NCI-H2196 treated with DMSO at 0.1 percent for 48 hours (cell line): ENCODE measurements around the gene AP3M1.

Experiments
- DNase-seq: peaks from one replicate; lab custom pipeline; 2025; ENCODE audit not compliant: unreplicated experiment; lab: John Stamatoyannopoulos, UW

Gene AP3M1

DNA sequence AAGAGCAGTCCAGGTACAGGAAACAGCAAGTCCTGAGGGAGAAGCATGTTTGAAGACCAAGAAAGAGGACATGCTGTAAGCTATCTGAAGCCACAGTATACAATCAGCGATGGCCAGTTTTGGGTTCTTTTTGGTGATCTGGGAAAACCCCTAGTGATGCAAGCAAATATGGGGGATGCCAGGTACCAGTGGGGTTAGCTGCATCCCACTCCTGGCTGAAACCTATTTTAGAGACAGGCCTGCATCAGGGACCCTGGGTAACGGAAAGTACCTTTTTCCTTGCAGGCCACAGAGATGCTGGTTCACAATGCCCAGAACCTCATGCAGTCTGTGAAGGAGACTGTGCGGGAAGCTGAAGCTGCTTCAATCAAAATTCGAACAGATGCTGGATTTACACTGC, 32.9 kb downstream of the AP3M1 start:
- no peak for DNase-seq

DNA sequence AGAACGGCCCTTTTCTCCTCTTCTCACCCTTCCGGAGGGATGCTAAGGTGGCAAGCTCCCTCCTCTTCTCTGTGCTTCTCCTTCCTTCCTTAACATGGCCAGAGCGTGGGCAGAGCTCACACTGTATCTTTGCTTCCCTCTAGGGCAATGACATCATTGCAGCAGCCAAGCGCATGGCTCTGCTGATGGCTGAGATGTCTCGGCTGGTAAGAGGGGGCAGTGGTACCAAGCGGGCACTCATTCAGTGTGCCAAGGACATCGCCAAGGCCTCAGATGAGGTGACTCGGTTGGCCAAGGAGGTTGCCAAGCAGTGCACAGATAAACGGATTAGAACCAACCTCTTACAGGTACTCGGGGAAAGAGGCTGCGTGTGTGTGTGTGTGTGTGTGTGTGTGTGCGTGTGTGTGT, 36.6 kb downstream of the AP3M1 start:
- no peak for DNase-seq

DNA sequence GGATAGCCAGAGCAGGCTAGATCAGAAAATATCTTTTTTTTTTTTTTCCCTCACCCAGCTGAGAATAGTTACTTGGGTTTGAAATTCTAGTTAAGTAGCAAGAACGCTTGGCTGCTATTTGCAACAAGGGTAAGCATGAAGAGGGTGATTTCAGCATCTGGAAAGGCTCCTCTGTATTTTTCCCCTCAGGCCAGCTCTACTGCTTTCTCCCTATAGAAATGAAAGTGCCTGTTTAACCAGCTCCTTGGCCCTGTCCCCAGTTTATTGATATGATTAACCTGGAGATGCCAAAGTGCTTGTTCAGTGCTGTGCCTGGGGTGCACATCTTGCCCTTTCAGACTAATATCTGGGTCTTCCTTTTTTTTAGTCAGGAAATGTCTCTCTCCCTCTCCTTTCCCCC, 37.1 kb downstream of the AP3M1 start:
- DNase-seq, result no peak

DNA sequence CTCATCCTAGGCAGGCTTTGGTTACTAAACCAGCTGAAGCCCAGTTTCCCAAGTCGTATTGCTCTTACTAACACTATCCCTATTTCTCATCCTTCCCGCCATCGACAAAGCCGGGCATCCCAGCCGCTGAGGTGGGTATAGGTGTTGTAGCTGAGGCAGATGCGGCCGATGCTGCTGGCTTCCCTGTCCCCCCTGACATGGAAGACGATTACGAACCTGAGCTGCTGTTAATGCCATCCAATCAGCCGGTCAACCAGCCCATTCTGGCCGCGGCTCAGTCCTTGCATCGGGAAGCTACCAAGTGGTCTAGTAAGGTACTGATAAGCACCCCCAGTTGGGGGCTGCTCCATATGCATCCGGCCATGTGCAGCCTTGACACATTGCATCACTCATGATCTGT, 38.8 kb downstream of the AP3M1 start:
- DNase-seq, result no peak

DNA sequence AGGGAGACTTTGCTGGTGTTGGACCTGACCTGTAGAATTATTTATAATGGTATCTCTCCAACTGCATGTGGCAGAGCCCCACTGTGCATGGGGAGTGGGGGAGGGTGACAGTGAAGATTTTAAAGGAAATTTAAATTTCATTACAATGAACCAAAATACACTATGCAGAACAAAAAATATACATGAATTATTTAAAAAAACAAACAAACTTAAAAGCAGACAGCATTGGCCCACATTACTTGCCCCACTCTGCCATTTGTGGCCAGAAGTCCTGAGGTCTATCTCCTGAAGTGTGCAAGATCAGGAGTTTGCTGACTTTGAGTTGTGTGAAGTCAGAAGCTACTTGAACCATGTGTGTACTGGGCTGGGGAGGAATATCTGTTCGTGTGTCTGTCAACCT, 40.5 kb downstream of the AP3M1 start:
- DNase-seq, result no peak

DNA sequence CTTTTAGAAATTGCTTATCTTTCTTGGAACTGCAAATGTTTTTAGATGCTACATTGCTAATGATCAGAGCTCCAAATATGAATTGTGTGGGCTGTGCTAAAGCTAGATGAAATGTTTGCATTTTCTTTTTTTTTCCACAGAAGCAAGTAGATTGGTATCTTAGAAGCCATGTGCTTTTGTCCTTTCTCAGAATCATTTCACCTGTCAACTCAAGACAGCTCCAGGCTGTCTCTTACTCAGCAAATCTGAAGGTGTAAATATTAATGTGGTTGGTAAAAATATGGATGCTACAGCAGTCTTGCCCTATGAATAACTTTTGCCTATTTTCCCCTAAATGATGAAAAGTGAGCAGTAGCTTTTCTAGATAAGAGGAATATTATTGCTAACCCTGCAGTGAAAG, 41.2 kb downstream of the AP3M1 start:
- no peak for DNase-seq

DNA sequence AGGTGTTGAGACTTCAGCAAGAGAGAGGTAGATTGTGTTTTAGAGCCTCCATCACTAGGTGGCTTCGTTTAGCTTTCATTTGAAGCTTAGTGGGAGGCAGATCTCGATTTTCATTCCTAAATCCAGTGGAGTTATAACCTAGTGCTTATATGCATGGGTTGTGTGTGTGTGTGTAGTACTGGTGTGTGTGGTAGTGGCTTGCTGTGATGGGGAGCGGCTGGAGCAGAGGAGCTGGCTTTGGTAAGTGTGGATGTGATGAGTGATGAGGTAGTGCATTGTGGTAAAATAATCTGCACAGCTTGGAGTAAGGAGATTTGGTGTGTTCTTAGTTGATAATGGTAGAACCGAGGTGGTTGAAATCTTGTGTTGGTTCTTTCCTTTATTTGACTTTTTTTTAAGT, 43.2 kb downstream of the AP3M1 start:
- no peak for DNase-seq

DNA sequence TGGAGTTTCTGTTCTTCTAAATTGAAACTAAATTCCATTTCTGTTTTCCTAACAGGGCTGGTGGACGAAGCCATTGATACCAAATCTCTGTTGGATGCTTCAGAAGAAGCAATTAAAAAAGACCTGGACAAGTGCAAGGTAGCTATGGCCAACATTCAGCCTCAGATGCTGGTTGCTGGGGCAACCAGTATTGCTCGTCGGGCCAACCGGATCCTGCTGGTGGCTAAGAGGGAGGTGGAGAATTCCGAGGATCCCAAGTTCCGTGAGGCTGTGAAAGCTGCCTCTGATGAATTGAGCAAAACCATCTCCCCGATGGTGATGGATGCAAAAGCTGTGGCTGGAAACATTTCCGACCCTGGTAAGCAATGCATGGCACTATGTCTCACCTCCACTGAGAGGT, 45.6 kb downstream of the AP3M1 start:
- no peak for DNase-seq

DNA sequence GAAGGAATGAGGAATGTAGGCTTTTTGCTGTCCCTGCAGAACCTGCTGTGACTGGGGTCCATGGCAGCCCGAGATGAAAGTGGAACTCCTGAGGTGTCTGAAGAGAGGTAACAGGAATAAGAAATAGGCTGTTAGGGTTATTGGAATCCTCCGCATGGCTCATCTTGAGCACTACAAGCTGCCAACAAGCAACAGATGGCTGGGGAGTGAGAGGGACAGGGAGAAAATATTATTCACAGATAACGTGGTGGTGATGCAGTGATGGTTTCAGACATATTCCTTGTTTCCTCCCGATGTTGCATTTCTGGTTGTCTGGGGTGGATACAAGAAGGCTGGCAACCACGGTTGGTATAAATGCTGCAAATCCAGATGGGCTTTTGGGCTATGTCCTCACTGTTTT, 46.1 kb downstream of the AP3M1 start:
- no peak for DNase-seq

DNA sequence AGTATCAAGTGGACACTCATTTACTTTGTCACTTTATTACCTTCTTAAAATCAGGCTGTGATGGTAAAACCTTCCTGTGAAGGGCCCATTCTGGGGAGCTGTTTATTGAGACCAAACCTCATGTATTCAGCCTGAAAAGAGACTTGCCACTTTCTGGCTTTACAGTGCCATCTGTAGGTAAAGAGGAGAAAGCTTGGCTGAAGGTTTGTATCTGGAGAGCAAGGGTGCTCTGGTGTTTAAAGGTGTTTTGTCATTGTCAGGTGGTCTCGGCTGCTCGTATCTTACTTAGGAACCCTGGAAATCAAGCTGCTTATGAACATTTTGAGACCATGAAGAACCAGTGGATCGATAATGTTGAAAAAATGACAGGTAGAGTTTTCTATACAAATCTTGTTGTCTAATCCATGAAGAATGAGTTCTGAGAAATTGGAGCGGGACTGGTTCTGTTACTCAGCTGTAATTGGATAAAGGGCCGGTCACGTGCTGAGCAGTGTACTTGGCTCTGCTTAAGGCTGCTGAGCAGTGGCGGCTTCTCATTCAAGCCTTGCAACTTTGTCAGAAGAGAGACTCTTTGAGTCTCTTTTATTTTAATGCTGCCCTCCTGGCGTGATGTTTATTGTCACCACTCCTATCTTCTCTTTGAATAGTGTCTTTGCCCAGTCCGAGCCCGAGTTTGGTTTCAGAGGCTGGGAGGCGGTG, 46.9 kb downstream of the AP3M1 start:
- no peak for DNase-seq

DNA sequence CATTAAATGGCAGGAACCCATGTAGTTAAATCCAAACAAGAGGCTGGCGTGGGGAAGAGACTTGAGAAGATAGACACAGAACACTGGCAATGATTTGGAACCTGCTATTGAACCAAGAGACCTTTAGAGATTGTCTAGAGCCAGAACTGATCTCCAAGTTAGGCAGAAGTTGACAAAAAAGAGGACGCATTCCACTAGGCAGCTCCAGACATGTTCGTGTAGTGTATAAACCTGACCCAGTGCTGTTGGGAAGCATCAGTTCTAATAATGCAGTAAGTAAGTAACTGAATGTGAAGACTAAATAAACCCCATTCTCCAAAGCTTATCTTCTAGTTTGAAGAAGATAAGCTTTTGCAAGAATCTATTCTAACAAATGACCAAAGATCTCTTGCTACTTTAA, 50.8 kb downstream of the AP3M1 start:
- DNase-seq, result no peak

DNA sequence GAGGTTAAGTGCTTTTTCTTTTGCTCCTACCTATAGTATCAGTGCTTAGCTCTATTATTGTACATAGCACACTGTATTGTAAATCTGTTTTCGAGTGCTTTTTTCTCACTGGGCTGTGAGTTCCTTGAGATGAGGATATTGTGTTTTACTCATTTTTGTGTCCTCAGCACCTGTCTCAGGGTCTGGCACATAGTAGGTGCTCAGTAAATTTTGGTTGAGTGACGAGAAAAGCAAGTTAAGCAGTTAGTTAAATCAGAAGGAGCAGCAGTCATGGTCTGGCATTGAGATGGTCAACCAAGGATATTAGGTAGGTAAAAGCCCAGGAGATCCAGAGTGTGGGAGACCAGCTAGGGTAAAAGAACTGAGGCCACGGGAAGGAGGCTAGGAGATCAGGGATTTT, 51.2 kb downstream of the AP3M1 start:
- no peak for DNase-seq

DNA sequence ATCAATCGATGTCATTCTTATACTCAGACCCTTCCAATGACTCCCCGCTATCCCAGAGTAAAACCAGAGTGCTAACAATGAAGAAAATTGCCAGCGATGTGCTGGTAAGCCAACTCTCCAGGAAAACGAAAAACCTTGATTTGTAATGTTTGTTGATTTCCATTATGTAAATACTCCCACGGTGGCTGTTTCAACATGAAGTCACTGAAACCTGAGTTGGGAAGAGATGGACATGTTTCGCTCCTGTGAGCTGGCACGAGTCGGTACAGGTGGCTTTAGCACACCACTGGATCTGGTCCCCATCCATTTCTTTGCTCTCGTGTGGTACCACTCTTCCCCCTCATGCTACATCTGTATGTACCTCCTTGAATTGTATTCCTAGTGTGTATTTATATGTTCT, 52.9 kb downstream of the AP3M1 start:
- no peak for DNase-seq

DNA sequence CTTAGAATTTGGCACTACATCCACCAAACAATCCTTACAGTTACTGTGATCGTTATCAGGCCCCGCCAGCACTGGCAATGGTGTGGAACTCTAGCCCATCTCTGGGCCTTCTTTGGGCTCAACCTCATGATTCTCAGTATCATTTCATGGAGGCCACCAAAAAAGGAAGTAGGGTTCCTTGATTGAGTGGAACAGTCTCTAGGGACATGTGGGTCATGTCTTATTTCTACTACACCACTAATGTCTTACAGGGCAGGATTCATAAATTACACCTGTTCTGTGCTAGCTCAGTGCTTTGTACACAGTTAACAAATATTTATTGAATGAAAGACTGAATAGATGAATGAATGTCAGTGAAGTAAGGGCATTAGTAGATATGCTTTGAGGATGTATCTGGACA, 53.9 kb downstream of the AP3M1 start:
- no peak for DNase-seq

DNA sequence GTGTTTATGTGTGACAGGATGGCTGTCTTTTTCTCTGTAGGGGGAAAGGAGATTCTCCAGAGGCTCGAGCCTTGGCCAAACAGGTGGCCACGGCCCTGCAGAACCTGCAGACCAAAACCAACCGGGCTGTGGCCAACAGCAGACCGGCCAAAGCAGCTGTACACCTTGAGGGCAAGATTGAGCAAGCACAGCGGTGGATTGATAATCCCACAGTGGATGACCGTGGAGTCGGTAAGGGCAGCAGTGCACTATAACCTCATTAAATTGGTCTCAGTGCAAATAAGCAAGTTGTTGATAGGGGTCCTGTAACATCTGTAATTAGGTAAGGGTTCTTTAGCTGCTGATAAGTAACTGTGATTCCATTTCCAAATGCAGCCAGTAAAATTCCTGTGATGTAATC, 56.4 kb downstream of the AP3M1 start:
- DNase-seq, result no peak

DNA sequence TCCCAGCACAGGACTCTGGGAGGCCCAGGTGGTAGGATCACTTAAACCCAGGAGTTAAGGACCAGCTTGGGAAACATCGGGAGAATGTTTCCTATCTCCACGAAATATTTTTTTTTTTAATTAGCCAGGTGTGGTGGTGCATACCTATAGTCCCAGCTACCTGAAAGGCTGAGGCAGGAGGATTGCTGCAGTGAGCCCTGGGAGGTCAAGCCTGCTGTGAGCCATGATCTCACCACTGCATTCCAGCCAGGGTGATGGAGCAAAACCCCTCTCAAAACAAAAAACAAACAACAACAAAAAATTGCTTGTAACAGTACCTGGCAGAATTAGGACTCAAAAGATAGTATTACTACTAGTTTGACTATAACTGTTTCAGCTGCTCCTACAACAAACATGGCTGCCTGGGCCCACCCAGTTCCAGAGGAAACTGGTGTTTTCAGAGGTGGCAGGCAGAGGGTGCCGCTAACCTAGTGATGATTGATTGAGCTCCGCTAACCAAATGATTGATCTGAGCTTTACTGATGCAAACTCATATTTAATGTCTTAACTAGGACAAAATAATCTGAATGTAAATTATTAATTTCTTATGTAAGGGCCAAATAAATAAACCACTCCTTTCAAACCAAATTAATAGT, 57.0 kb downstream of the AP3M1 start:
- no peak for DNase-seq

DNA sequence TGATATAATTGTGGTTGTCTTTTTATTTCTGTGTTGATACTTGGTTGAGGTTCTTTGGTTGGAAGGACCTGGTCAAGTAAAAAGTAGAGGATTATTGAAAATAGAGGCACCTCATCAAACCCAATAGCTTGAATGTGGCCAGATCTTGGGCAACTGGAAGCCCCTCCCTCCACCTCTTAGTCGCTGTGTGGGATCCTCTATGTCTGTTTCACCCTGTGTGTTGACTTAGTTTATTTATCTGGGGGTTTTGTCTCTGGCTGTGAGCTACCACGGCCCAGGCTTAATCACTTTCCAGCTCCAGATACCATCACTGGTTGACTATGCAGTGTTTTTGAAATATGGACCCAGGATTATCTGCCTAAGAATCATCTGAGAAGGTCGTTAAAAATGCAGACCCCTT, 58.3 kb downstream of the AP3M1 start:
- no peak for DNase-seq

DNA sequence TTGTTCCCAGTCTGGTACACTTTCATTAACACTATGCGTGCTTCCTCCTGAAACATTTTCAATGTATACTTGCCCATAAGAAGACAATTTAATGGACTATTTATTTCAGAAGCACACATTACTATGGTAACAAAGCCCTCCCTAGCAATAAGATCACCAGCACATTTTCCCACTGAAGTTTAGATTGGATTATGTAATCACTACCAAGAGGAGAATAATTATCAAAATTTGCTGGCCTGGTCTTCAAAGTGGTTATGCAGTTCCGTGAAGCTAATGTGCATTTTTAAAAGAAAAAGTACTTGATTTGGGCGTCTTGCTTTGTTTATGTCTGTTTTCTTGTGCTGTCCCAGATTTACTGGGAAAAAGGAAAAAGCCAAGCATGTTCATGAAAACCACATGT, 61.9 kb downstream of the AP3M1 start:
- DNase-seq, result no peak

DNA sequence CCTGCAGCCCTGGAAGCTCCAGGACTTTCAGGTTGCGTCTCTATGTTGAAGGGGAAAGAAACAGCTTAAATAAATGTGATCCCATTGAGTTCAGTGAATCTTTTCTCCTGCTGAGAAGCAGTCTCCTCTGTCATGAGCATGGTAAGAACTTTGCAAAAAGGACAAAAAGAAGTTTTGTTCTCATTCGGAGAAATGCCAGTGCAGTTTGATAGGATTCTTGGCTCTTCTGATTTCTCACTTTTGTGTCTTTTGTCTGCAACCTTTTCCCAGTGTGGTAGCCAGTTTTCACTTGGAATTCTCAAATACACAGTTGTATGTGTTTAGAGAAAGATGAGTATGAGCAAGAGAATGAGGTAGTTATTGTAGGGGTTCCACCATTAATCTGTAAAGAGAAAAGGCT, 64.3 kb downstream of the AP3M1 start:
- DNase-seq, result no peak

DNA sequence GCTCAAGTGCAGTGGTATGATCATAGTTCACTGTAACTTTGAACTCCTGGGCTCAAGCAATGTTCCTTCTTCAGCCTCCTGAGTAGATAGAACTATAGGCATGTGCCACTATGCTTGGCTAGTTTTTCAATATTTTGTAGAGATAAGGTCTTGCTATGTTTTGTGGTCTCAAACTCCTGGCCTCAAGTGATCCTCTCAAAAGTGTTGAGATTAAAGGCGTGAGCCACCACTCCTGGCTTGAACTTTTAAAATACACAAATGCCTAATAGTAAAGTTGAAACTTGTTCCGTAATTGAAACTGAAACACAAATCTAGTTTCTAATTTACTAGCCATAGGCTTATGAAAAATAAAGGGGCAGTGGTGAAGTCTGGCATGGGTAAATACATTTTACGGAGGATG, 65.7 kb downstream of the AP3M1 start:
- no peak for DNase-seq

DNA sequence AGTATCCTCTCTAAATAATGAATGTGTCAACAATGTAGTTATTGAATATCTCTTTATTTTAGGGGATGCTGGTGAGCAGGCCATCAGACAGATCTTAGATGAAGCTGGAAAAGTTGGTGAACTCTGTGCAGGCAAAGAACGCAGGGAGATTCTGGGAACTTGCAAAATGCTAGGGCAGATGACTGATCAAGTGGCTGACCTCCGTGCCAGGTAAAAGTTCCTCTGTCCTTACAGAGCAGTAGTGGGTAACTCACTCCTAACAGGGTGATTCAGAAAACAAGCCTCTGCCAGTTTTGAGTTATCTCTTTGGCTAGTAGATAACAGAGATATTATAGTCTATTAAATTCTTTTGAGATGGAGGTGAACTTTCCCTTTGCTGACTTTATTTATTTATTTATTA, 67.3 kb downstream of the AP3M1 start:
- no peak for DNase-seq

DNA sequence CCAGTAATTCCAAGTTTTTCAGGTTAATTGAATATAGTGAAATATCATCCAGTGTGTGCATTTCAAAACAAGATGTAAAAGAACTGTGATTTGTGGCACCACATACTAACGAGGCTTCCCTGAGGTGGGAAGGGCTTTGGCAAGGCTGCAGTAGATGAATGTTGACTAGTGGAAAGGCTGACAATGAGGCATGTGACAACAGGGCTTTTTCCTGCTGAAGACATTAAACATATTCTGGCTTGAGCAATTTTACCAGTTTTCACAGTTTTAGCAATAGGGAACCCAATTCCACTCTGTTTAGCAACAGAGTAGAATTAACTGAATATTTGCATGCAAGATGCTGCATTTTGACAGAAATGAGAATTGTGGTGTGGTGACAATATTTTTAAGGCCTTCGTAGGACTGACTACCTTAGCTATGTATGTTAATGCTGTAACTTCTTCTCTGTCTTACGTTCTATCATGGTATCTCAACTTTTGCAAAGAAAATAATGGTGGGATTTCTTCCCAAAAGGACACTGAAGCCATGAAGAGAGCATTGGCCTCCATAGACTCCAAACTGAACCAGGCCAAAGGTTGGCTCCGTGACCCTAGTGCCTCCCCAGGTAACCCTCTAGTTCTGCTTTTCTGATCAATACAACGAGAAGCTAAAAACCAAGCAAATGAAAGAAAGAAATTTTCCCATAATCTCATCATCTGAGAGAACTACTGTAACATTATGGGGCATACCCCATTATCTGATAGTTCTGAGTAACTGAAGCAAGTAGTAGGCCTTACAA, 68.5 kb downstream of the AP3M1 start:
- DNase-seq, result no peak
